ENCODE results near the gene SMIM5.

SMIM5 gene

GRCh38 chr17:75624714-75625345 is 8.4 kb upstream of the SMIM5 start:
- no peak for DNase-seq (ENCODE audit: low read depth)
- no peak for TF ChIP-seq CTCF (IDR thresholded peaks at IDR 0.05; ENCODE audit: insufficient read depth, low read depth, low read length, missing control alignments)
- no peak overlapping the region for H3K4me3 ChIP-seq (ENCODE audit: low read depth, low read length)

DNA sequence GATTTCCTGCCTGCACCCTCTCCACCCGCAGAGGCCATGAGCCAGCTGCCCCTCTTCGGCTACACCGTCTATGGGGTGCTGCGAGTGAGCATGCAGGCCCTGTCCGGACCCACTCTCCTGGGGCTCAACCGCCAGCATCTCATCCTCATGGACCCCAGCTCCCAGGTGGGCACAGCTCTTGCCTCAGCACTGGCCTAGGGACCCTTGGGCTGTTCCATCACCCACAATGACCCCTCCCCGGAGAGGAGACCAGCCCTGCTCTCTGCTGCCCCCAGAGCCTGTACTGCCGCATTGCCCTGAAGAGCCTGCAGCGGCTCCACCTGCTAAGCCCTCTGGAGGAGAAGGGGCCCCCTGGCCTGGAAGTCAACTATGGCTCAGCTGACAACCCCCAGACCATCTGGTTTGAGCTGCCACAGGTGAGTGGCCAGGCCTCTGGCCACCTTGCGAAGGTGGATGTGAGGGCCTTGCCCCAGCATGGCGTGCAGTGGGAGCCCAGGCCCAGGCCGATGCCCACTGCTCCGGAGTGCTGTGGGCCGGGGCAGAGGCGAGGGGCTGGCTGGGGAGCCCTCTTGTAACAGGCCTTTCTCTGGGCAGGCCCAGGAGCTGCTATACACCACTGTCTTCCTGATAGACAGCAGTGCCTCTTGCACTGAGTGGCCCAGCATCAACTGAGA is 7.3 kb upstream of the SMIM5 start:
- peak; percentile 70 for TF ChIP-seq CTCF (IDR thresholded peaks at IDR 0.05; ENCODE audit: insufficient read depth, low read depth, low read length, missing control alignments)
- DNase-seq (ENCODE audit: low read depth): peak; percentile 30
- no peak overlapping the region for H3K4me3 ChIP-seq (ENCODE audit: low read depth, low read length)

- H3K4me3 ChIP-seq (ENCODE audit: low read depth, low read length): no peak overlapping the region
- TF ChIP-seq CTCF (IDR thresholded peaks at IDR 0.05; ENCODE audit: insufficient read depth, low read depth, low read length, missing control alignments): no peak
- no peak for DNase-seq (ENCODE audit: low read depth)
Measured at GRCh38 chr17:75626496-75627038, 6.7 kb upstream of the SMIM5 start.

GRCh38 chr17:75627094-75627493 is 6.1 kb upstream of the SMIM5 start:
- H3K4me3 ChIP-seq (ENCODE audit: low read depth, low read length): no peak overlapping the region
- DNase-seq (ENCODE audit: low read depth): no peak
- no peak for TF ChIP-seq CTCF (IDR thresholded peaks at IDR 0.05; ENCODE audit: insufficient read depth, low read depth, low read length, missing control alignments)

GRCh38 chr17:75628425-75628824 is 4.8 kb upstream of the SMIM5 start:
- no peak for TF ChIP-seq CTCF (IDR thresholded peaks at IDR 0.05; ENCODE audit: insufficient read depth, low read depth, low read length, missing control alignments)
- H3K4me3 ChIP-seq (ENCODE audit: low read depth, low read length): no peak overlapping the region
- no peak for DNase-seq (ENCODE audit: low read depth)

- H3K4me3 ChIP-seq (ENCODE audit: low read depth, low read length): no peak overlapping the region
- no peak for DNase-seq (ENCODE audit: low read depth)
- TF ChIP-seq CTCF (IDR thresholded peaks at IDR 0.05; ENCODE audit: insufficient read depth, low read depth, low read length, missing control alignments): no peak
Measured at GRCh38 chr17:75629157-75629556, 4.1 kb upstream of the SMIM5 start.
